Trophoblast cell (in vitro differentiated cells and primary cell): ENCODE results near the gene CDHR3.

Experiments
- DNase-seq, 2 donors: peaks; one replicate each; pipeline ENCODE4 v3.0.0-alpha.2; 2016
- H2AFZ ChIP-seq: 2 replicates; pipeline ENCODE4 v1.6.1; 2013; ENCODE audit warnings: low read length, moderate library complexity, mild to moderate bottlenecking; ENCODE audit not compliant: insufficient read depth, poor library complexity
- H2AK5ac ChIP-seq: 2 replicates; pipeline ENCODE4 v1.6.1; 2013; ENCODE audit warnings: mild to moderate bottlenecking, low read length
- H2BK120ac ChIP-seq: 2 replicates; pipeline ENCODE4 v1.6.1; 2013; ENCODE audit warnings: low read length, mild to moderate bottlenecking, moderate library complexity; ENCODE audit not compliant: insufficient read depth, poor library complexity
- H2BK12ac ChIP-seq: 2 replicates; pipeline ENCODE4 v1.6.1; 2013; ENCODE audit warnings: mild to moderate bottlenecking, low read length, moderate library complexity
- H2BK5ac ChIP-seq: 2 replicates; pipeline ENCODE4 v1.6.1; 2013; ENCODE audit warnings: low read length, low read depth, moderate library complexity, mild to moderate bottlenecking; ENCODE audit not compliant: poor library complexity
- H3K14ac ChIP-seq: 2 replicates; pipeline ENCODE4 v1.6.1; 2013; ENCODE audit warnings: mild to moderate bottlenecking, low read length
- H3K18ac ChIP-seq: 2 replicates; pipeline ENCODE4 v1.6.1; 2013; ENCODE audit warnings: mild to moderate bottlenecking, low read length
- H3K23ac ChIP-seq: 2 replicates; pipeline ENCODE4 v1.6.1; 2013; ENCODE audit warnings: low read length
- H3K27ac ChIP-seq: 2 replicates; pipeline ENCODE4 v1.5.1; 2013; ENCODE audit warnings: low read depth, mild to moderate bottlenecking, inconsistent platforms, low read length, moderate library complexity
- H3K27me3 ChIP-seq: 2 replicates; pipeline ENCODE4 v1.6.1; 2013; ENCODE audit warnings: inconsistent platforms, mild to moderate bottlenecking, low read length, moderate library complexity; ENCODE audit not compliant: insufficient read depth
- H3K36me3 ChIP-seq, 2 experiments: 1 replicate in 1 of 2; 2 replicates in 1 of 2; pipeline ENCODE4 v1.6.1; 2013; ENCODE audit warnings: low read length in 2 of 2, mild to moderate bottlenecking in 2 of 2, moderate library complexity in 1 of 2; ENCODE audit not compliant: insufficient read depth in 2 of 2, control insufficient read depth in 1 of 2
- H3K4ac ChIP-seq: 2 replicates; pipeline ENCODE4 v1.6.1; 2013; ENCODE audit warnings: low read depth, mild to moderate bottlenecking, low read length, moderate library complexity
- H3K4me1 ChIP-seq, 2 experiments: 1 replicate in 1 of 2; 2 replicates in 1 of 2; pipeline ENCODE4 v1.6.1; 2013; ENCODE audit warnings: low read length in 2 of 2, mild to moderate bottlenecking in 2 of 2, moderate library complexity in 1 of 2; ENCODE audit not compliant: insufficient read depth in 2 of 2, control insufficient read depth in 1 of 2
- H3K4me2 ChIP-seq: 2 replicates; pipeline ENCODE4 v1.6.1; 2013; ENCODE audit warnings: inconsistent platforms, mild to moderate bottlenecking, low read length, moderate library complexity
- H3K4me3 ChIP-seq: 2 replicates; pipeline ENCODE4 v1.5.1; 2013; ENCODE audit warnings: mild to moderate bottlenecking, low read depth, low read length, inconsistent platforms
- H3K79me1 ChIP-seq: one replicate; pipeline ENCODE4 v1.6.1; 2013; ENCODE audit warnings: low read length
- H3K79me2 ChIP-seq: 2 replicates; pipeline ENCODE4 v1.6.1; 2013; ENCODE audit warnings: low read length, mild to moderate bottlenecking; ENCODE audit not compliant: control insufficient read depth, insufficient read depth, poor library complexity
- H3K9ac ChIP-seq: 2 replicates; pipeline ENCODE4 v1.6.1; 2013; ENCODE audit warnings: mild to moderate bottlenecking, low read length
- H3K9me3 ChIP-seq: 2 replicates; pipeline ENCODE4 v1.6.1; 2013; ENCODE audit warnings: low read depth, mild to moderate bottlenecking, control low read depth, inconsistent platforms, low read length; ENCODE audit not compliant: insufficient read depth
- H4K12ac ChIP-seq: 2 replicates; pipeline ENCODE4 v1.6.1; 2013; ENCODE audit warnings: low read depth, mild to moderate bottlenecking, low read length, moderate library complexity
- H4K8ac ChIP-seq: 2 replicates; pipeline ENCODE4 v1.6.1; 2013; ENCODE audit warnings: low read depth, mild to moderate bottlenecking, low read length, moderate library complexity
- H4K91ac ChIP-seq: one replicate; pipeline ENCODE4 v1.6.1; 2013; ENCODE audit warnings: low read depth, mild to moderate bottlenecking, low read length, moderate library complexity
- WGBS: extraction: QIAGEN DNeasy Blood & Tissue Kit; methylation state at CpG from one replicate; pipeline ENCODE4 v1.1.7; 2013; ENCODE audit warnings: missing lambda C conversion rate; ENCODE audit not compliant: insufficient read length, insufficient coverage; ENCODE audit errors: extremely low coverage; 5-methylcytosine and 5-hydroxymethylcytosine counted together

CDHR3 gene

DNA sequence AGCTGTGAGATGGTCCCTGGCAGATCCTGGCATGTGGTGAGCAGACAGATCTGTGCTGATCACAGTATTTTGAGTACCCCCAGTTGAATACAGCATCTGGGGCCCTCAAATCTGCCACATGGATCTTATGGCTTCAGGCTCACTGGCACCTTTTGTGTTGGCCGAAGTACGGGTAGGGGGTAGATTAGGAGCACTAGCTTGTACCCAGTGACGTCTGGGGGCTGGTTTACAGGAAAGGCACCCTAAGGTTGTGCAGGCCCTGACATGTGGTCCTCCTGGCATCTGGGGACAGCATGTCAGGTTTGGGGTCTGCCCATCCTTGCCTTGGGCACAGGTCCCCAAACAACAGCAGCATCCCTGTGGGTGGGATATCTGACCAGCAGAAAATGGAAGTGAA, 95.9 kb downstream of the CDHR3 start:
- H2AFZ ChIP-seq, result no peak overlapping the region
- no peaks in the 10 kb centered on the region for H3K27me3 ChIP-seq
- H2AK5ac ChIP-seq, result no peak overlapping the region
- WGBS, result no CpG with 5 or more reads among the region's 3 CpGs
- H3K18ac ChIP-seq, result no peak overlapping the region
- H4K91ac ChIP-seq, result no peak overlapping the region
- no peak overlapping the region for H3K27ac ChIP-seq
- H3K79me2 ChIP-seq, result no peaks in the 10 kb centered on the region
- no peak overlapping the region for H3K4me3 ChIP-seq
- no peak overlapping the region for H3K23ac ChIP-seq
- H3K4me2 ChIP-seq, result no peak overlapping the region
- no peaks in the 10 kb centered on the region for H3K4me1 ChIP-seq
- no peak overlapping the region for H3K4ac ChIP-seq
- no peak overlapping the region for H2BK12ac ChIP-seq
- no peak overlapping the region for H2BK5ac ChIP-seq
- no peak overlapping the region for H4K12ac ChIP-seq
- no peak overlapping the region for H2BK120ac ChIP-seq
- peaks cover 4% of the 10 kb centered on the region for H3K9me3 ChIP-seq
- DNase-seq, result no peak
- no peak overlapping the region for H3K9ac ChIP-seq
- H3K79me1 ChIP-seq, result no peaks in the 10 kb centered on the region
- H3K36me3 ChIP-seq, result no peaks in the 10 kb centered on the region
- H4K8ac ChIP-seq, result no peak overlapping the region
- H3K14ac ChIP-seq, result no peak overlapping the region

DNA sequence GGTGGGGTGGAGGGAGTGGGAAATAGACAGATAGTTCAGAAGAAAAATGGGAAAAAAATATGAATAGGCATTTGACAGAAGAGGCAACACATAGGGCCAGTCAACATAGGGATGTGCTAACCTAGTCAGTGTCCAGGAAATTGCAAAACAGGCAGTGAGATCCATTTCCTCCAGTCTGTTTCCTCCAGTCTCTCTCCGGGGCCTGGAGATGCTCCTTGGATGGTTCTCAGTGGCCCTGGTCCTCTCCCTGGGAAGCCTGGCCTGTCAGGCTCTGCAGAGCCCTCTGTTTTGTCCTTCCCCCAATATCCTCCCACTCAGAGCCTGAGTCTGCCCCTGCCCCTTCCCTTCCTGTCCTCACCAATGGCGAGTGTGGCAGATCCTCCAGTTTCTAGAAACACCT, 96.5 kb downstream of the CDHR3 start:
- H3K4ac ChIP-seq, result no peak overlapping the region
- no peaks in the 10 kb centered on the region for H3K4me1 ChIP-seq
- H3K79me2 ChIP-seq, result no peaks in the 10 kb centered on the region
- no peaks in the 10 kb centered on the region for H3K79me1 ChIP-seq
- H3K4me2 ChIP-seq, result no peak overlapping the region
- no peak overlapping the region for H4K12ac ChIP-seq
- H2BK12ac ChIP-seq, result no peak overlapping the region
- no peak overlapping the region for H2BK120ac ChIP-seq
- no peak overlapping the region for H3K9ac ChIP-seq
- no peak overlapping the region for H3K4me3 ChIP-seq
- H4K91ac ChIP-seq, result no peak overlapping the region
- no peaks in the 10 kb centered on the region for H3K36me3 ChIP-seq
- H2BK5ac ChIP-seq, result no peak overlapping the region
- no peak overlapping the region for H3K14ac ChIP-seq
- H2AFZ ChIP-seq, result no peak overlapping the region
- no peak overlapping the region for H4K8ac ChIP-seq
- WGBS, result no CpG with 5 or more reads among the region's 2 CpGs
- no peak for DNase-seq
- no peak overlapping the region for H3K18ac ChIP-seq
- no peaks in the 10 kb centered on the region for H3K27me3 ChIP-seq
- H2AK5ac ChIP-seq, result no peak overlapping the region
- H3K27ac ChIP-seq, result no peak overlapping the region
- peaks cover 4% of the 10 kb centered on the region for H3K9me3 ChIP-seq
- H3K23ac ChIP-seq, result no peak overlapping the region

DNA sequence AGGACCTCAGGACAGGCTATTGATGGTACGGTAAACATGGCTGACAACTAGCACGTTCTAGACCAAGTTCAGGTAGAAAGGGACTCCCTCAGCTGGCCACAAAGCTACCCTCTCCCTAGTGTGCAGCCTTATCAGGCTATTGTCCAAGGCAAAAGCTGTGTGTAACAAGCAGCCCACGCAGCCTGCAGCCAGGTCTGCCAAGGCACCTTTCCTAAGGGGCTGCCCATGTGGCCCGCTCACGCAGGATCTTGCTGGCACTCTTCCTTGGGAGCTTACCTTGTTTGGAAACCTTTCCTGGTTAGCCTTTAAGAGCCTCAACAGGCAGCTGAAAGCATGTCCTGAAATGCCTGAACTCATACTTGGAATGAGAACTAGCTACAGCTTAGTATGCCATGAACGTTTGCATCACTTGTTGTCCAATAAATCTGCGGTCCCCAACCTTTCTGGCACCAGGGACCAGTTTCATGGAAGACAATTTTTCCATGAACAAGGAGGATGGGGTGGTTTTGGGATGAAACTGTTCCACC, 97.4 kb downstream of the CDHR3 start:
- no peak overlapping the region for H4K91ac ChIP-seq
- no peaks in the 10 kb centered on the region for H3K27me3 ChIP-seq
- H3K79me2 ChIP-seq, result no peaks in the 10 kb centered on the region
- H4K8ac ChIP-seq, result no peak overlapping the region
- H2AK5ac ChIP-seq, result no peak overlapping the region
- no peak overlapping the region for H2AFZ ChIP-seq
- WGBS, result no CpG with 5 or more reads among the region's 7 CpGs
- peaks cover 8% of the 10 kb centered on the region in 2 experiments for H3K4me1 ChIP-seq
- no peak overlapping the region for H3K4ac ChIP-seq
- no peak overlapping the region for H3K18ac ChIP-seq
- H3K14ac ChIP-seq, result no peak overlapping the region
- no peak overlapping the region for H3K9ac ChIP-seq
- H3K4me3 ChIP-seq, result no peak overlapping the region
- no peak overlapping the region for H2BK120ac ChIP-seq
- H4K12ac ChIP-seq, result no peak overlapping the region
- DNase-seq, result no peak
- H3K9me3 ChIP-seq, result peaks cover 4% of the 10 kb centered on the region
- no peak overlapping the region for H2BK12ac ChIP-seq
- no peaks in the 10 kb centered on the region for H3K36me3 ChIP-seq
- H3K23ac ChIP-seq, result peak overlapping the region; percentile 29
- no peak overlapping the region for H3K27ac ChIP-seq
- H3K79me1 ChIP-seq, result no peaks in the 10 kb centered on the region
- H3K4me2 ChIP-seq, result no peak overlapping the region
- H2BK5ac ChIP-seq, result no peak overlapping the region

DNA sequence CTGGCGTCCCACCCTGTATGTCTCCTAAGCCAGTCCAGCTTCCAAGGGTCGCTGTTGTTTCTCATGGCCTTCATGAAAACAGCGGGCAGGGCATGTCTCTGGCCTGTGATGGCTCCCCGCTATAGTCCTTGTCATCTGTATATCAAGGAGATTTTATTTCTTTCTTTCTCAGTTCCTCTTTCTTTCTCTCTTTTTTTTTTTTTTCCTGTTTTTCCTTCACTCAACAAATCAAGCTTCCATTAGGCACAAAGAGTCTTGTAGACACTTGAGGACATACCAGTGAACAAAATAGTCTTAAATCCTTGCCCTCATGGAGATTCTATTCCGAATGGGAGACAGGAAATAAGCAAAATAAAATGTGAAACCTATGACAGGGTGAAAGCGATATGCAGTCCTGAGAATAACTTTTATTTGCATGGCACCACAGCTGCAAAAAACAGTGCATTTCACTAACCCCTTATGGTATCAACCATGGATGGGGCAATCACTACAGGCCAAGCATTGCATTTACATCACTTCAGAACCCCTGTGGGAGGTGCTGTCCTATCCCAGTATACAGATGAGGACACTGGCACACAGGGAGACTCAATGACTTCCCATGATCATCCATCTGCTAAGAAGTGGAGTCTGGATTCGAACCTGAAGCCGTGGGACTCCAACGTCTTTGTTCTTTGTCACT, 98.4 kb downstream of the CDHR3 start:
- no peak overlapping the region for H4K8ac ChIP-seq
- no peak for DNase-seq
- peaks cover 4% of the 10 kb centered on the region for H3K9me3 ChIP-seq
- H3K27ac ChIP-seq, result no peak overlapping the region
- no peaks in the 10 kb centered on the region for H3K79me2 ChIP-seq
- H3K18ac ChIP-seq, result no peak overlapping the region
- H2AFZ ChIP-seq, result no peak overlapping the region
- H3K4me2 ChIP-seq, result no peak overlapping the region
- no peak overlapping the region for H3K23ac ChIP-seq
- H4K12ac ChIP-seq, result no peak overlapping the region
- no peak overlapping the region for H4K91ac ChIP-seq
- no peak overlapping the region for H2BK120ac ChIP-seq
- no peak overlapping the region for H2AK5ac ChIP-seq
- H3K79me1 ChIP-seq, result no peaks in the 10 kb centered on the region
- H3K27me3 ChIP-seq, result no peaks in the 10 kb centered on the region
- no peak overlapping the region for H3K4ac ChIP-seq
- no peak overlapping the region for H3K4me3 ChIP-seq
- WGBS, result no CpG with 5 or more reads among the region's 9 CpGs
- no peaks in the 10 kb centered on the region for H3K36me3 ChIP-seq
- H3K9ac ChIP-seq, result no peak overlapping the region
- H2BK5ac ChIP-seq, result no peak overlapping the region
- no peak overlapping the region for H3K14ac ChIP-seq
- no peak overlapping the region for H2BK12ac ChIP-seq
- peaks cover 11 to 12% of the 10 kb centered on the region in 2 experiments for H3K4me1 ChIP-seq
